GM10248 (cell line): ENCODE results near the gene SLC9A4.

Experiments used
- CTCF ChIA-PET: fragments of 300-600 bp; sonication (Branson Sonifier 250); formaldehyde crosslinking; extraction: SDS; loops from one replicate; lab custom pipeline; 2021; ENCODE audit warnings: antibody characterized with exemption; lab: Yijun Ruan, JAX
- POLR2A ChIA-PET: fragments of 350-650 bp; sonication (Branson Sonifier 250); formaldehyde crosslinking; extraction: SDS; loops from one replicate; lab custom pipeline; 2020; ENCODE audit warnings: antibody characterized with exemption; lab: Yijun Ruan, JAX
- DNase-seq: peaks from one replicate; pipeline ENCODE4 v3.0.0; 2012; ENCODE audit errors: extremely low spot score
- TF ChIP-seq, protein P1 (sequence below): IDR thresholded peaks from 2 replicates; pipeline ENCODE4 v1.5.1; 2012; ENCODE audit warnings: mild to moderate bottlenecking, low read depth; ENCODE audit errors: extremely low read depth, missing control alignments, control extremely low read depth

The SLC9A4 gene

DNA sequence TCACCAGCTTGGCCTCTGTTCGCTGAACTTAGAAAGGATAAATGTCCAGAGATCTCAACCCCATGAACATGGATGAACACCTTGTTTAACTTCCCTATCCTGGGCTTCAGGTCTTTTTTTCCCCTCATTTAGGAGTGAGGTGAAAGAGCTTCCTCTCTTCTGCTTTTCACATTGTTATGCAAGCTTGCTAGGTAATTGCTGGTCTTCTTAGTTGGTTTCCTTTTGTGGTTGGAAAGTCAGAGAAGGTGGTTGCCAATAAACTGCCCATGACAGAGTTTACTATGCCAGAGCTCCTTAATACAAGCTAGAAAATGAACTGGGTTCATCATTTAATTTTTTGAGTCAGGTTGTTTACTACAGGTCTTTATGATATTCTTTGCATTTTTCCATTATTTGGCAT is 16.6 kb downstream of the SLC9A4 start:
- TF ChIP-seq, protein P1, sequence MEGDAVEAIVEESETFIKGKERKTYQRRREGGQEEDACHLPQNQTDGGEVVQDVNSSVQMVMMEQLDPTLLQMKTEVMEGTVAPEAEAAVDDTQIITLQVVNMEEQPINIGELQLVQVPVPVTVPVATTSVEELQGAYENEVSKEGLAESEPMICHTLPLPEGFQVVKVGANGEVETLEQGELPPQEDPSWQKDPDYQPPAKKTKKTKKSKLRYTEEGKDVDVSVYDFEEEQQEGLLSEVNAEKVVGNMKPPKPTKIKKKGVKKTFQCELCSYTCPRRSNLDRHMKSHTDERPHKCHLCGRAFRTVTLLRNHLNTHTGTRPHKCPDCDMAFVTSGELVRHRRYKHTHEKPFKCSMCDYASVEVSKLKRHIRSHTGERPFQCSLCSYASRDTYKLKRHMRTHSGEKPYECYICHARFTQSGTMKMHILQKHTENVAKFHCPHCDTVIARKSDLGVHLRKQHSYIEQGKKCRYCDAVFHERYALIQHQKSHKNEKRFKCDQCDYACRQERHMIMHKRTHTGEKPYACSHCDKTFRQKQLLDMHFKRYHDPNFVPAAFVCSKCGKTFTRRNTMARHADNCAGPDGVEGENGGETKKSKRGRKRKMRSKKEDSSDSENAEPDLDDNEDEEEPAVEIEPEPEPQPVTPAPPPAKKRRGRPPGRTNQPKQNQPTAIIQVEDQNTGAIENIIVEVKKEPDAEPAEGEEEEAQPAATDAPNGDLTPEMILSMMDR, result no peak
- no peak for DNase-seq
- CTCF ChIA-PET, result interaction anchor here (2.2 to 7.1 kb wide), 3 partner anchors 12 to 126 kb away, joined by 7 to 48 read pairs (median 9); partner anchors contain the start of gene SLC9A4
- POLR2A ChIA-PET, result no interaction called here

DNA sequence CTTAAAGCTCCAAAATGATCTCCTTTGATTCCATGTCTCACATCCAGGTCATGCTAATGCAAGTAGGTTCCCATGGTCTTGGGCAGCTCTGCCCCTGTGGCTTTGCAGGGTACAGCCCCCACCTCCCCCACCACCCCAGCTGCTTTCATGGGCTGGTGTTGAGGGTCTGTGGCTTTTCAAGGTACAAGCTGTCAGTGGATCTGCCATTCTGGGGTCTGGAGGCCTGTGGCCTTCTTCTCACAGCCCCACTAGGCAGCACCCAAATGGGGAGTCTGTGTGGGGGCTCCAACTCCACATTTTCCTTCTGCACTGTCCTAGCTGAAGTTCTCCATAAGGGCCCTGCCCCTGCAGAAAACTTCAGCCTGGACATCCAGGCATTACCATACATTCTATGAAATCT is 19.0 kb downstream of the SLC9A4 start:
- DNase-seq, result no peak
- CTCF ChIA-PET, result interaction anchor here (7.1 kb wide), 1 partner anchor 18 kb away, joined by 48 read pairs; the partner anchor contains the start of gene SLC9A4
- TF ChIP-seq, protein P1, result no peak
- POLR2A ChIA-PET, result no interaction called here

DNA sequence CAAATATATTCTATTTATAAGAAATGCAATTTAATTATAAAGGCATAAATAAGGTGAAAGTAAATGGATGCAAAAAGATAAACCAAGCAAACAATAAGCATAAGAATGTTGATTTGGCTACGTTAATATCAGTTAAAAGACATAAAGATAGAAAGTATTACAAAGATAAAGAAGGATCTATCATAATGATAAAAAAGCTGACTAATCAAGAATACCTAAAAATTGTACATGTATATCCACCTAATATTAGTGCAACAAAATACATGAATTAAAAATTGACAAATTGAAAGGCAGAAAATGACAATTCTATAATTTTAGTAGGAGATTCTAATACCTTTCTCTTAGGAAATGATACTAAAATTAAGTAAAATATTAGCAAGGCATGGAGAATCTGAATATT is 21.5 kb downstream of the SLC9A4 start:
- POLR2A ChIA-PET, result no interaction called here
- no peak for DNase-seq
- TF ChIP-seq, protein P1, result no peak
- CTCF ChIA-PET, result no interaction called here

DNA sequence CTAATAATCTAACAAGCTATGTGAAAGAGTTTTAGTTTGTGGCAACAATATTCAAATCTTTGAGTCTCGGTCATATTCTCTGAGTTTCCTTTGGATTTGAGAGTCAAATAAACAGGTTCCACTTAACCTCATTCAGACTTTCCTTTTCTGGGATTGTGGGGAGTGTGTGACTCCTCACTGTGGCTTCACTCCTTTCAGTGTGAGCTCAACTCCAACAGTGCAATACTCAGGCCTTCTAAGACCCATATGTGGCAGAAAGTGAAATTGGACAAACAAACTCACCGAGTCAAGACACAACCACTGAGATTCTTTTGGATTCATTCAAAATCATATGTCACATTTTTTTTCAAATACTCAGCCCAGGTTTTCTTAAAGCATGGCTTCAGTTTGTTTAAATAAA is 25.4 kb downstream of the SLC9A4 start:
- POLR2A ChIA-PET, result no interaction called here
- DNase-seq, result no peak
- TF ChIP-seq, protein P1, result no peak
- CTCF ChIA-PET, result interaction anchor here (0.9 to 2.0 kb wide), 6 partner anchors 10 to 117 kb away, joined by 3 to 4 read pairs (median 3); partner anchors contain the start of gene SLC9A4

DNA sequence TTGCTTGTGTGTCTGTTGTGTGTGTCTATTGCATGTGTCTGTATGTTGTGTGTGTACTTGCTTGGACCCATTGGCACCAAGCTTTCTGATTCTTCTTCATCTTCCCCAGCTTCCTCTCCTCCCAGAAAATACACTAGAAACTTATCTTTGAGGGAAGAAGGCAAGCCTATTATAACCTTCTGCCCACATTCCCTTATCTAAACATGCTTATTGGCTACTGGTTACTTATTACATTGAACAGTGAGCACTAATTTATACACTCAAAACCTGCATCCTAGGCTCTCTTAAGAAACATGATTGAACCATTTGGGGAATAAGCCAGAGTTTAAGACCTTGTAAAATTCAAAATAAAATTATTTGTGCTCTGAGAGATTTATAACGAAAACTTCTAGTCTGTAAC is 26.5 kb downstream of the SLC9A4 start:
- TF ChIP-seq, protein P1, result no peak
- ChIA-PET CTCF (interaction anchor here (1.3 to 2.0 kb wide), 2 partner anchors 14 to 90 kb away, joined by 3 to 4 read pairs; no protein-coding TSS in a partner anchor), POLR2A (no interaction called here)
- no peak for DNase-seq

DNA sequence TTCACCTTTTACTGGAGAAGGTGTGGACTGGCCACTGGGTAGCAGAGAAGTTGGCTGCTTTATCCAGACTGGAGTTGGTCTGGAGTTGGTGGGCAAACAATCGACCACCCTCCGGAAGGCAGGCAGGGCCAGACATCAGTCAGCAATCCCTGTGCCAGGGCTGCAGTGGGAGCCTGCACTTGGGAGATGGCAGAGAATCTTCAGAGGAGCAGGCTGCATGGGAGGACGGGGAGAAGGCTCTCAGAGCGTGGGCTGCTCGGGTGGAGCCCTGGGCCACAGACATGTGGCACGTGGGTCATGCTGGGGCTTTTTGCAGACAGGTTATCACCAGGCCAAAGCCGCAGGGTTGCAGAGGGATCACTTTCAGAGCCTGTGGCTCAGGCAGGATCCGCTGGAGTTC is 29.6 kb downstream of the SLC9A4 start:
- TF ChIP-seq, protein P1, result no peak
- no peak for DNase-seq
- POLR2A ChIA-PET, result no interaction called here
- CTCF ChIA-PET, result interaction anchor here (1.0 kb wide), 1 partner anchor 11 kb away, joined by 4 read pairs; no protein-coding TSS in a partner anchor
